ENCODE data around the gene PLA2G2D.

GRCh38 chr1:20123722-20124455, 4.6 kb upstream of the PLA2G2D start:
- no peak for TF ChIP-seq EZH2phosphoT487 (IDR thresholded peaks at IDR 0.05; ENCODE audit: low read depth, severe bottlenecking, unreplicated experiment)
- TF ChIP-seq, protein P1, sequence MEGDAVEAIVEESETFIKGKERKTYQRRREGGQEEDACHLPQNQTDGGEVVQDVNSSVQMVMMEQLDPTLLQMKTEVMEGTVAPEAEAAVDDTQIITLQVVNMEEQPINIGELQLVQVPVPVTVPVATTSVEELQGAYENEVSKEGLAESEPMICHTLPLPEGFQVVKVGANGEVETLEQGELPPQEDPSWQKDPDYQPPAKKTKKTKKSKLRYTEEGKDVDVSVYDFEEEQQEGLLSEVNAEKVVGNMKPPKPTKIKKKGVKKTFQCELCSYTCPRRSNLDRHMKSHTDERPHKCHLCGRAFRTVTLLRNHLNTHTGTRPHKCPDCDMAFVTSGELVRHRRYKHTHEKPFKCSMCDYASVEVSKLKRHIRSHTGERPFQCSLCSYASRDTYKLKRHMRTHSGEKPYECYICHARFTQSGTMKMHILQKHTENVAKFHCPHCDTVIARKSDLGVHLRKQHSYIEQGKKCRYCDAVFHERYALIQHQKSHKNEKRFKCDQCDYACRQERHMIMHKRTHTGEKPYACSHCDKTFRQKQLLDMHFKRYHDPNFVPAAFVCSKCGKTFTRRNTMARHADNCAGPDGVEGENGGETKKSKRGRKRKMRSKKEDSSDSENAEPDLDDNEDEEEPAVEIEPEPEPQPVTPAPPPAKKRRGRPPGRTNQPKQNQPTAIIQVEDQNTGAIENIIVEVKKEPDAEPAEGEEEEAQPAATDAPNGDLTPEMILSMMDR (IDR thresholded peaks at IDR 0.05; ENCODE audit: poor library complexity), result no peak
